ENCODE data around the gene PCDHGB3.

The PCDHGB3 gene

GRCh38 chr5:141419074-141419880, 49.2 kb downstream of the PCDHGB3 start:
- DNase-seq (ENCODE audit: low read depth), result no peak

DNA sequence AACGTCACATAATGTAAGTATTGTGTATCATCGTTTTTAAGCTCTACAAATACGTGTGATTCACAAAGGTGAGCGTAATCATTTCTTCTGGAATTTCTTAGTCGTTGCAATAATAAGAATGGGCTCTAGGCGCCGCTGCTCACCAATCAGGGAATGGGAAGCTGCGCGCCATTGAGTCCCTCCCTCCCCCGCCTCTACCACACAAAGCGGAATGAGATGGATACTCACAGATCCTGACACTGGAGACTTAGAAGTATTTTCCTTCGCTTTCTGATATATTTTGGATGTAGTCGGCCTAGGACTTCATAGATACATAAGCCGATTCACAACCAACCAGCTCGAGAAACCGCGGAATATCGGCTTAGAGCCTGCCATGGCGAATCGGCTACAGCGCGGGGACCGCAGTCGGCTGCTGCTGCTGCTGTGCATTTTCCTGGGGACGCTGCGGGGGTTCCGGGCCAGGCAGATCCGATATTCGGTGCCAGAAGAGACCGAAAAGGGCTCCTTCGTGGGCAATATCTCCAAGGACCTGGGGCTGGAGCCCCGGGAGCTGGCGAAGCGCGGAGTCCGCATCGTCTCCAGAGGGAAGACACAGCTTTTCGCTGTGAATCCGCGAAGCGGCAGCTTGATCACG, 50.9 kb downstream of the PCDHGB3 start, which contains the start of gene PCDHGA11:
Gene PCDHGA11, plus strand, starts transcription at position 197 of the 634 bp plus-strand sequence. Its CDS starts 177 bp downstream, at position 374.
- no peak for DNase-seq (ENCODE audit: low read depth)

GRCh38 chr5:141421489-141421855, 51.4 kb downstream of the PCDHGB3 start:
- no peak for DNase-seq (ENCODE audit: low read depth)

Measured in stimulated activated CD8-positive, alpha-beta memory T cell treated with anti-CD3 and anti-CD28 coated beads, Interleukin-15, amount 100 ng/mL, for 24 hours (primary cell).